ENCODE data around the gene USP50. TPM values are rescaled to one million over a fixed set of nuclear protein-coding genes. Genes with fewer than 3 reads are reported as not detected.
"Not testable (repeated sequence)": the region's sequence is repeated elsewhere in the genome, so short reads cannot be mapped to it uniquely, and the experiment has no call there.

Gene USP50
- total RNA-seq, 1 donor from 2014 or later, result 2.0 TPM

DNA sequence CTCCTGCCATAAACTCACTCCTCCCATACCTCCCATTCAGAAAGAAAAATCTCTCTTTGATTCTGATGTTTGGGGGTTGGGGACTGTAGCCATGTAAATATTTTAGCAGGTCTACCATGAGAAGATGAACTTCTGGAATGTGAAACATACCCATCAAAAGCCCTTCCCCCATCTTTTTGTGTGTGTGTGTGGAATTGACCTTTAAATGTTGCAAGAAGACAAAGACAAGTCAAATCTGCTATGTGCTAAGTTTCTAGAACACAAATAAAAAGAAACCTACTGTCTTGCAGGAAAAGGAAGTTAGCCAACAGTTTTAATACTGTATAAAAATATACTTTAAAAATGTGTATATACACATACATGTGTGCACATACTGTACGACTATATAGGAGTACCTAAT lies 29.7 kb upstream of the USP50 start:
- TF ChIP-seq, protein P1, sequence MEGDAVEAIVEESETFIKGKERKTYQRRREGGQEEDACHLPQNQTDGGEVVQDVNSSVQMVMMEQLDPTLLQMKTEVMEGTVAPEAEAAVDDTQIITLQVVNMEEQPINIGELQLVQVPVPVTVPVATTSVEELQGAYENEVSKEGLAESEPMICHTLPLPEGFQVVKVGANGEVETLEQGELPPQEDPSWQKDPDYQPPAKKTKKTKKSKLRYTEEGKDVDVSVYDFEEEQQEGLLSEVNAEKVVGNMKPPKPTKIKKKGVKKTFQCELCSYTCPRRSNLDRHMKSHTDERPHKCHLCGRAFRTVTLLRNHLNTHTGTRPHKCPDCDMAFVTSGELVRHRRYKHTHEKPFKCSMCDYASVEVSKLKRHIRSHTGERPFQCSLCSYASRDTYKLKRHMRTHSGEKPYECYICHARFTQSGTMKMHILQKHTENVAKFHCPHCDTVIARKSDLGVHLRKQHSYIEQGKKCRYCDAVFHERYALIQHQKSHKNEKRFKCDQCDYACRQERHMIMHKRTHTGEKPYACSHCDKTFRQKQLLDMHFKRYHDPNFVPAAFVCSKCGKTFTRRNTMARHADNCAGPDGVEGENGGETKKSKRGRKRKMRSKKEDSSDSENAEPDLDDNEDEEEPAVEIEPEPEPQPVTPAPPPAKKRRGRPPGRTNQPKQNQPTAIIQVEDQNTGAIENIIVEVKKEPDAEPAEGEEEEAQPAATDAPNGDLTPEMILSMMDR (IDR thresholded peaks at IDR 0.05), result no peak
- H3K27ac Mint-ChIP-seq (ENCODE audit: unreplicated experiment), result no peak overlapping the region
- H3K36me3 Mint-ChIP-seq (ENCODE audit: unreplicated experiment), result peaks cover 47% of the 10 kb centered on the region
- H3K4me3 Mint-ChIP-seq (ENCODE audit: unreplicated experiment), result no peak overlapping the region
- no peaks in the 10 kb centered on the region for H3K4me1 Mint-ChIP-seq (ENCODE audit: unreplicated experiment)
- DNase-seq (ENCODE audit: extremely low spot score, unreplicated experiment), result no peak
- no peaks in the 10 kb centered on the region for H3K9me3 Mint-ChIP-seq (ENCODE audit: unreplicated experiment)
- H3K27me3 Mint-ChIP-seq (ENCODE audit: unreplicated experiment), result no peaks in the 10 kb centered on the region

DNA sequence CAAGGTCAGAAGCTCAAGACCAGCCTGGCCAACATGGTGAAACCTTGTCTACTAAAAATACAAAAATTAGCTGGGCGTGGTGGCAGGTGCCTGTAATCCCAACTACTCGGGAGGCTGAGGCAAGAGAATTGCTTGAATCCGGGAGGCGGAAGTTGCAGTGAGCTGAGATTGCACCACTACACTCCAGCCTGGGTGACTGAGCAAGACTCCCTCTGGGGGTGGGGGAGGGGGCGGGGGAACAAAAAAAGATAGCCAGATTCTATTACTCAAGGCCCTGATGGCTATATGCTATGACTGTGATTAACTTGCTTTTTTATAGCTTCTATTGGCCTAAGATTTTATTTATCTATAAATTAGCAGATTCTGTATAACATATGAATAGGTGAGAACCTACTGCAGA lies 27.4 kb upstream of the USP50 start:
- H3K9me3 Mint-ChIP-seq (ENCODE audit: unreplicated experiment); H3K4me3 Mint-ChIP-seq (ENCODE audit: unreplicated experiment); DNase-seq (ENCODE audit: extremely low spot score, unreplicated experiment); H3K27me3 Mint-ChIP-seq (ENCODE audit: unreplicated experiment); H3K27ac Mint-ChIP-seq (ENCODE audit: unreplicated experiment); H3K4me1 Mint-ChIP-seq (ENCODE audit: unreplicated experiment): not testable (repeated sequence)
- peaks cover 49% of the 10 kb centered on the region for H3K36me3 Mint-ChIP-seq (ENCODE audit: unreplicated experiment)

DNA sequence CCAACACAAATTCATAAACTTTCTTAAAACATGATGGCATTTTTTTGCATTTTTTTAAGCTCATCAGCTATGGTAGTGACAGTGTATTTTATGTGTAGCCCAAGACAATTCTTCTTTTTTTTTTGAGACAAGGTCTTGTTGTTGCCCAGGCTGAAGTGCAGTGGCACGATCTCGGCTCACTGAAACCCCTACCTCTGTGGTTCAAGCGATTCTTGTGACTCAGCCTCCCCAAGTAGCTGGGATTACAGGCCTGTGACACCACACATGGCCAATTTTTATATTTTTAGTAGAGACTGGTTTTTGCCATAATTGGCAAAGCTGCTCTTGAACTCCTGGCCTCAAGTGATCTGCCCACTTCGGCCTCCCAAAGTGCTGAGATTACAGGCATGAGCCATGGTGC lies 17.3 kb upstream of the USP50 start:
- Mint-ChIP-seq H3K27ac (ENCODE audit: unreplicated experiment) (no peak overlapping the region), H3K4me3 (ENCODE audit: unreplicated experiment) (no peak overlapping the region), H3K4me1 (ENCODE audit: unreplicated experiment) (no peaks in the 10 kb centered on the region), H3K27me3 (ENCODE audit: unreplicated experiment) (no peaks in the 10 kb centered on the region), H3K36me3 (ENCODE audit: unreplicated experiment) (peaks cover 46% of the 10 kb centered on the region), H3K9me3 (ENCODE audit: unreplicated experiment) (no peaks in the 10 kb centered on the region)
- TF ChIP-seq, protein P1 (IDR thresholded peaks at IDR 0.05), result no peak
- no peak for DNase-seq (ENCODE audit: extremely low spot score, unreplicated experiment)

DNA sequence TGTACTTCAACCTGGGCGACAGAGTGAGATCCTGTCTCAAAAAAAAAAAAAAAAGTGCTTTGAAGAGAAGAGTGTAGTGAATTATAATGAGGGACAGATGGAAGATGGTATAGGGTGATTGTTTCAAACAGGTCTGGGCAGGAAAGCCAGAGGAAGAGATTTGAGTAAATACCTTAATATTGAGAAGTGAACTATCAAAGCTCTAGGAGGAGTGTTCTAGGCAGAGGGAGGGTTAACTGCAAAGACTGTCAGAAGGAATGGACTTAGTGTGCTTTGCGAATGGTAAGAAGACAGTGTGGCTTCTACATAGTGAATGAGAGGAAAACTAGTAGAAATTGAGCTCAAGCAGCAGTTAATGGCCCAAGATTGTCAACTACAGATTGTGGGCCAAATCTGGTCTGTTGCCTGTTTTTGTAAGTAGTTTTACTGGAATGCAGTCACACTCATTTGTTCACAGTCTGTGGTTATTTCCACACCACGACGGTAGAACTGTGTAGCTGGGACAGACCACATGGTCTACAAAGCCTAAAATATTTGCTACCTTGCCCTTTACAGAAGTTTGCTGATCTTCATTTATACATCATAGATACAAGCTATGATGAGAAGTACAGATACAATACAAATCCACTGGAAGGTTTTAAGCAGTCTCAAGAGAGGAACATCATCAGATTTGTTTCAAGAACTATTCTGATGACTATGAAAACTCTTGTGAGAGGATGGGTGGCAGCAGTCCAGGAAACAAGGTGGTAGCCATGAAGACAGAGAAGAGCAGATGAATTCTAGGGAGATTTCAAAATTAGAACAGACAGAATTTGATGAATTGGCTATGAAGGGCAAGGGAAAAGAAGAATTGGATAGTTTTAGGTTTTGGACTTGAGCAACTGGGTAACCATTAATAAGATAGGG lies 16.5 kb upstream of the USP50 start:
- peaks cover 41% of the 10 kb centered on the region for H3K36me3 Mint-ChIP-seq (ENCODE audit: unreplicated experiment)
- H3K27ac Mint-ChIP-seq (ENCODE audit: unreplicated experiment), result no peak overlapping the region
- no peaks in the 10 kb centered on the region for H3K9me3 Mint-ChIP-seq (ENCODE audit: unreplicated experiment)
- TF ChIP-seq, protein P1 (IDR thresholded peaks at IDR 0.05), result no peak
- H3K4me1 Mint-ChIP-seq (ENCODE audit: unreplicated experiment), result no peaks in the 10 kb centered on the region
- DNase-seq (ENCODE audit: extremely low spot score, unreplicated experiment), result no peak
- H3K27me3 Mint-ChIP-seq (ENCODE audit: unreplicated experiment), result no peaks in the 10 kb centered on the region
- no peak overlapping the region for H3K4me3 Mint-ChIP-seq (ENCODE audit: unreplicated experiment)

DNA sequence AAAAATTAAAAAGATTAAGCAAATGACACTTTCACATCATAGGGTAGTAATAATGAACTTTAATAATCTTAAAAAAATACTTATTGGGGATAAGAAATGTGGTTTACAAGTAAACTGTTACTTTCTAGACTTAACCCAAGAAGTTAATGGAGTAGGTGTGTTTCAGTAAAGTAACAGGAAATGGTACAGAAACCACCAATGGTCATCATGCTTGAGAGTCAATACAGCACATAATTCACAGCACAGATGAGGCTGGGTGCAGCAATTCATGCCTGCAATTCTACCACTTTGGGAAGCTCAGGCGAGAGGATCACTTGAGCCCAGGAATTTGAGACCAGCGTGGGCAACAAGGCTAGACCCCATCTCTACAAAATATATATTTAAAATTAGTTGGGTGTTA lies 11.5 kb upstream of the USP50 start:
- Mint-ChIP-seq H3K4me3 (ENCODE audit: unreplicated experiment) (no peak overlapping the region), H3K4me1 (ENCODE audit: unreplicated experiment) (no peaks in the 10 kb centered on the region), H3K27ac (ENCODE audit: unreplicated experiment) (no peak overlapping the region), H3K27me3 (ENCODE audit: unreplicated experiment) (no peaks in the 10 kb centered on the region), H3K36me3 (ENCODE audit: unreplicated experiment) (peaks cover 46% of the 10 kb centered on the region), H3K9me3 (ENCODE audit: unreplicated experiment) (no peaks in the 10 kb centered on the region)
- no peak for DNase-seq (ENCODE audit: extremely low spot score, unreplicated experiment)
- TF ChIP-seq, protein P1 (IDR thresholded peaks at IDR 0.05), result no peak
